HCT116 (cell line): ENCODE measurements around the gene CD28.

Experiments used
- EGR1 ChIP-seq: IDR thresholded peaks from 2 replicates; pipeline ENCODE4 v1.6.1; 2012; ENCODE audit warnings: low read depth
- ELF1 ChIP-seq: IDR thresholded peaks from 2 replicates; pipeline ENCODE4 v1.6.1; 2012; ENCODE audit warnings: low read depth, borderline replicate concordance
- EZH2 ChIP-seq: fragments of 200-600 bp; sonication (generic); IDR thresholded peaks from 2 replicates; pipeline ENCODE4 v1.6.1; 2017; ENCODE audit warnings: antibody characterized with exemption, mixed run types
- POLR2AphosphoS5 ChIP-seq: IDR thresholded peaks from 2 replicates; pipeline ENCODE4 v1.6.1; 2011; ENCODE audit warnings: mild to moderate bottlenecking, low read depth, low read length, moderate library complexity
- SP1 ChIP-seq: IDR thresholded peaks from 2 replicates; pipeline ENCODE4 v1.6.1; 2012; ENCODE audit warnings: low read depth
- YY1 ChIP-seq: IDR thresholded peaks from 2 replicates; pipeline ENCODE4 v1.6.1; 2011; ENCODE audit warnings: low read length, low read depth, moderate library complexity, mild to moderate bottlenecking; ENCODE audit not compliant: insufficient replicate concordance; ENCODE audit errors: extremely low read depth
- ZFX ChIP-seq: fragments of 450-650 bp; IDR thresholded peaks from 2 replicates; pipeline ENCODE4 v1.6.1; 2017
- TF ChIP-seq, protein P1 (sequence below): IDR thresholded peaks from 2 replicates; pipeline ENCODE4 v1.6.1; 2012; ENCODE audit warnings: low read depth
- TF ChIP-seq, protein P2 (sequence below): IDR thresholded peaks from 2 replicates; pipeline ENCODE4 v1.6.1; 2012
- TF ChIP-seq, protein P3 (sequence below), 3 experiments: fragments of 200-600 bp in 1 of 3; sonication (generic) in 1 of 3; IDR thresholded peaks in 2 of 3; conservative IDR thresholded peaks in 1 of 3; 2 replicates each; pipeline ENCODE4 v1.5.1; 2012 to 2017; ENCODE audit warnings: low read depth in 2 of 3, low read length in 2 of 3, antibody characterized with exemption in 1 of 3, borderline replicate concordance in 1 of 3, control low read depth in 1 of 3, mild to moderate bottlenecking in 1 of 3, mixed read lengths in 1 of 3, mixed run types in 1 of 3, moderate library complexity in 1 of 3; ENCODE audit not compliant: insufficient read depth in 1 of 3

- TF ChIP-seq, protein P1, sequence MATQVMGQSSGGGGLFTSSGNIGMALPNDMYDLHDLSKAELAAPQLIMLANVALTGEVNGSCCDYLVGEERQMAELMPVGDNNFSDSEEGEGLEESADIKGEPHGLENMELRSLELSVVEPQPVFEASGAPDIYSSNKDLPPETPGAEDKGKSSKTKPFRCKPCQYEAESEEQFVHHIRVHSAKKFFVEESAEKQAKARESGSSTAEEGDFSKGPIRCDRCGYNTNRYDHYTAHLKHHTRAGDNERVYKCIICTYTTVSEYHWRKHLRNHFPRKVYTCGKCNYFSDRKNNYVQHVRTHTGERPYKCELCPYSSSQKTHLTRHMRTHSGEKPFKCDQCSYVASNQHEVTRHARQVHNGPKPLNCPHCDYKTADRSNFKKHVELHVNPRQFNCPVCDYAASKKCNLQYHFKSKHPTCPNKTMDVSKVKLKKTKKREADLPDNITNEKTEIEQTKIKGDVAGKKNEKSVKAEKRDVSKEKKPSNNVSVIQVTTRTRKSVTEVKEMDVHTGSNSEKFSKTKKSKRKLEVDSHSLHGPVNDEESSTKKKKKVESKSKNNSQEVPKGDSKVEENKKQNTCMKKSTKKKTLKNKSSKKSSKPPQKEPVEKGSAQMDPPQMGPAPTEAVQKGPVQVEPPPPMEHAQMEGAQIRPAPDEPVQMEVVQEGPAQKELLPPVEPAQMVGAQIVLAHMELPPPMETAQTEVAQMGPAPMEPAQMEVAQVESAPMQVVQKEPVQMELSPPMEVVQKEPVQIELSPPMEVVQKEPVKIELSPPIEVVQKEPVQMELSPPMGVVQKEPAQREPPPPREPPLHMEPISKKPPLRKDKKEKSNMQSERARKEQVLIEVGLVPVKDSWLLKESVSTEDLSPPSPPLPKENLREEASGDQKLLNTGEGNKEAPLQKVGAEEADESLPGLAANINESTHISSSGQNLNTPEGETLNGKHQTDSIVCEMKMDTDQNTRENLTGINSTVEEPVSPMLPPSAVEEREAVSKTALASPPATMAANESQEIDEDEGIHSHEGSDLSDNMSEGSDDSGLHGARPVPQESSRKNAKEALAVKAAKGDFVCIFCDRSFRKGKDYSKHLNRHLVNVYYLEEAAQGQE: no peak
- TF ChIP-seq, protein P2, sequence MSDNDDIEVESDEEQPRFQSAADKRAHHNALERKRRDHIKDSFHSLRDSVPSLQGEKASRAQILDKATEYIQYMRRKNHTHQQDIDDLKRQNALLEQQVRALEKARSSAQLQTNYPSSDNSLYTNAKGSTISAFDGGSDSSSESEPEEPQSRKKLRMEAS: no peak
- TF ChIP-seq EZH2: no peak
- no peak for TF ChIP-seq YY1
- TF ChIP-seq, protein P3, sequence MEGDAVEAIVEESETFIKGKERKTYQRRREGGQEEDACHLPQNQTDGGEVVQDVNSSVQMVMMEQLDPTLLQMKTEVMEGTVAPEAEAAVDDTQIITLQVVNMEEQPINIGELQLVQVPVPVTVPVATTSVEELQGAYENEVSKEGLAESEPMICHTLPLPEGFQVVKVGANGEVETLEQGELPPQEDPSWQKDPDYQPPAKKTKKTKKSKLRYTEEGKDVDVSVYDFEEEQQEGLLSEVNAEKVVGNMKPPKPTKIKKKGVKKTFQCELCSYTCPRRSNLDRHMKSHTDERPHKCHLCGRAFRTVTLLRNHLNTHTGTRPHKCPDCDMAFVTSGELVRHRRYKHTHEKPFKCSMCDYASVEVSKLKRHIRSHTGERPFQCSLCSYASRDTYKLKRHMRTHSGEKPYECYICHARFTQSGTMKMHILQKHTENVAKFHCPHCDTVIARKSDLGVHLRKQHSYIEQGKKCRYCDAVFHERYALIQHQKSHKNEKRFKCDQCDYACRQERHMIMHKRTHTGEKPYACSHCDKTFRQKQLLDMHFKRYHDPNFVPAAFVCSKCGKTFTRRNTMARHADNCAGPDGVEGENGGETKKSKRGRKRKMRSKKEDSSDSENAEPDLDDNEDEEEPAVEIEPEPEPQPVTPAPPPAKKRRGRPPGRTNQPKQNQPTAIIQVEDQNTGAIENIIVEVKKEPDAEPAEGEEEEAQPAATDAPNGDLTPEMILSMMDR (IDR thresholded peaks at IDR 0.05 in 2 of 3, conservative IDR thresholded peaks at IDR 0.05 in 1 of 3; ENCODE audit: borderline replicate concordance in 1 of 3, insufficient read depth in 1 of 3, low read depth in 2 of 3, low read length in 2 of 3): no peak
- no peak for TF ChIP-seq ELF1
- TF ChIP-seq ZFX: no peak
- no peak for TF ChIP-seq SP1
- no peak for TF ChIP-seq EGR1
- TF ChIP-seq POLR2AphosphoS5: no peak
Observed at GRCh38 chr2:203662951-203663350, 43.5 kb upstream of the CD28 start.
